PC-3 (cell line): ENCODE results near the gene KCNJ9.

Experiments
- CTCF ChIP-seq: fragments of 300-600 bp; sonication (generic); conservative IDR thresholded peaks from 2 replicates; pipeline ENCODE4 v1.5.1; 2017; ENCODE audit warnings: antibody characterized with exemption, low read depth, mild to moderate bottlenecking, low read length
- EZH2 ChIP-seq: fragments of 300-600 bp; sonication (generic); IDR thresholded peaks from one replicate; pipeline ENCODE4 v1.6.1; 2017; ENCODE audit warnings: antibody characterized with exemption, mild to moderate bottlenecking, low read length; ENCODE audit not compliant: unreplicated experiment

- TF ChIP-seq CTCF (no peak), EZH2 (no peak)
These were observed 36.4 kb downstream of the KCNJ9 start for GRCh38 chr1:160117709-160118183.
